ENCODE data around the gene CYB5R3.
"Not testable (repeated sequence)": the region's sequence is repeated elsewhere in the genome, so short reads cannot be mapped to it uniquely, and the experiment has no call there.

Gene CYB5R3

GRCh38 chr22:42587588-42588175 lies 61.5 kb downstream of the CYB5R3 start:
- in situ Hi-C loops (cut with MboI; ENCODE audit: low sequenced_read_pairs, unreplicated experiment) = no loop called here
- TF ChIP-seq, protein P1, sequence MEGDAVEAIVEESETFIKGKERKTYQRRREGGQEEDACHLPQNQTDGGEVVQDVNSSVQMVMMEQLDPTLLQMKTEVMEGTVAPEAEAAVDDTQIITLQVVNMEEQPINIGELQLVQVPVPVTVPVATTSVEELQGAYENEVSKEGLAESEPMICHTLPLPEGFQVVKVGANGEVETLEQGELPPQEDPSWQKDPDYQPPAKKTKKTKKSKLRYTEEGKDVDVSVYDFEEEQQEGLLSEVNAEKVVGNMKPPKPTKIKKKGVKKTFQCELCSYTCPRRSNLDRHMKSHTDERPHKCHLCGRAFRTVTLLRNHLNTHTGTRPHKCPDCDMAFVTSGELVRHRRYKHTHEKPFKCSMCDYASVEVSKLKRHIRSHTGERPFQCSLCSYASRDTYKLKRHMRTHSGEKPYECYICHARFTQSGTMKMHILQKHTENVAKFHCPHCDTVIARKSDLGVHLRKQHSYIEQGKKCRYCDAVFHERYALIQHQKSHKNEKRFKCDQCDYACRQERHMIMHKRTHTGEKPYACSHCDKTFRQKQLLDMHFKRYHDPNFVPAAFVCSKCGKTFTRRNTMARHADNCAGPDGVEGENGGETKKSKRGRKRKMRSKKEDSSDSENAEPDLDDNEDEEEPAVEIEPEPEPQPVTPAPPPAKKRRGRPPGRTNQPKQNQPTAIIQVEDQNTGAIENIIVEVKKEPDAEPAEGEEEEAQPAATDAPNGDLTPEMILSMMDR (IDR thresholded peaks at IDR 0.05; ENCODE audit: borderline replicate concordance, control extremely low read depth, extremely low read depth, insufficient read depth, missing control alignments) = no peak
- no peak for DNase-seq (ENCODE audit: low spot score)

DNA sequence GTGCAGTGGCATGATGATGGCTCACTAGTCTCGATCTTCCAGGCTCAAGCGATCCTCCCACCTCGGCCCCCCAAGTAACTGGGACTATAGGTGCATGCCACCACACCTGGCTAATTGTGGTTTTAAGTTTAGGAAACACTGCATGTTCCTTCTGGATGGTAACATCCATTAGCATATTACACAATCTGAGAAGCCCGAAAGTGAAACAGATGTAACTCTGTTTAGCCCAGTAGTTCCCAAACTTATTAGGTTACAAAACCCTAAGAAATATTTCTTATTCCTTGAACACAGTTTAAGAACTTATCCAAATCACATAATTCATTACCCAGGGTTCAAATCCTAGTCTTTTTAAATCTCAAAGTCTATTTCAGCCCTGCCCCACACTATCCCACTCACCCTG lies 62.8 kb downstream of the CYB5R3 start:
- in situ Hi-C loops (cut with MboI; ENCODE audit: low sequenced_read_pairs, unreplicated experiment) = no loop called here
- TF ChIP-seq, protein P1 (IDR thresholded peaks at IDR 0.05; ENCODE audit: borderline replicate concordance, control extremely low read depth, extremely low read depth, insufficient read depth, missing control alignments) = no peak
- no peak for DNase-seq (ENCODE audit: low spot score)

DNA sequence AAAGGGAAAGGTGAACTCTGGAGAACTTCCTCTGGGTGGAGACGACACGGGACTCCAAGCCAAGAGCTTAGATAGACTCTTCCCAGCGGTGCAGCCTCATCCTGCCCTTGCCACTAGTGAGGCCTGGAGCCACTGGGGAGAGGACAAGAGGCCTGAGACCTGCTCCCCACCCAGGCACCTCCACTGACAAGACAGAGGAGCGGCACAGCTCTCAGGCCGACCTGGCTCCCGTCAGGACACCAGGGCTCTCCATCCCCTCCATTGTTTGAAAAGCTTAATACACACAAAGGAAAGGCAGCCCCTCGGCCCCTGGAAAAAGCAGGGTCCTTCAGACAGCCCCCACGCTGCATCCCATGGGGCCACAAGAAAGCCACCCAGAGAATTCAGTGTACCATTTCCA lies 64.1 kb downstream of the CYB5R3 start:
- in situ Hi-C loops (cut with MboI; ENCODE audit: low sequenced_read_pairs, unreplicated experiment) = no loop called here
- no peak for DNase-seq (ENCODE audit: low spot score)
- TF ChIP-seq, protein P1 (IDR thresholded peaks at IDR 0.05; ENCODE audit: borderline replicate concordance, control extremely low read depth, extremely low read depth, insufficient read depth, missing control alignments) = no peak

GRCh38 chr22:42584364-42584940 lies 64.7 kb downstream of the CYB5R3 start:
- in situ Hi-C loops (cut with MboI; ENCODE audit: low sequenced_read_pairs, unreplicated experiment) = no loop called here

GRCh38 chr22:42582987-42583386 lies 66.2 kb downstream of the CYB5R3 start:
- no peak for DNase-seq (ENCODE audit: low spot score)

More at GRCh38 chr22:42584364-42584940, 64.7 kb downstream of the CYB5R3 start:
- no peak for DNase-seq (ENCODE audit: low spot score)
- TF ChIP-seq, protein P1 (IDR thresholded peaks at IDR 0.05; ENCODE audit: borderline replicate concordance, control extremely low read depth, extremely low read depth, insufficient read depth, missing control alignments) = no peak

GRCh38 chr22:42581762-42582716 lies 67.2 kb downstream of the CYB5R3 start:
- TF ChIP-seq, protein P1 (IDR thresholded peaks at IDR 0.05; ENCODE audit: borderline replicate concordance, control extremely low read depth, extremely low read depth, insufficient read depth, missing control alignments) = no peak
- in situ Hi-C loops (cut with MboI; ENCODE audit: low sequenced_read_pairs, unreplicated experiment) = no loop called here
- DNase-seq (ENCODE audit: low spot score) = peak; percentile 90

More at GRCh38 chr22:42582987-42583386, 66.2 kb downstream of the CYB5R3 start:
- in situ Hi-C loops (cut with MboI; ENCODE audit: low sequenced_read_pairs, unreplicated experiment) = no loop called here
- TF ChIP-seq, protein P1 (IDR thresholded peaks at IDR 0.05; ENCODE audit: borderline replicate concordance, control extremely low read depth, extremely low read depth, insufficient read depth, missing control alignments) = no peak

GRCh38 chr22:42581194-42581761 lies 67.9 kb downstream of the CYB5R3 start:
- in situ Hi-C loops (cut with MboI; ENCODE audit: low sequenced_read_pairs, unreplicated experiment); DNase-seq (ENCODE audit: low spot score): not testable (repeated sequence)

DNA sequence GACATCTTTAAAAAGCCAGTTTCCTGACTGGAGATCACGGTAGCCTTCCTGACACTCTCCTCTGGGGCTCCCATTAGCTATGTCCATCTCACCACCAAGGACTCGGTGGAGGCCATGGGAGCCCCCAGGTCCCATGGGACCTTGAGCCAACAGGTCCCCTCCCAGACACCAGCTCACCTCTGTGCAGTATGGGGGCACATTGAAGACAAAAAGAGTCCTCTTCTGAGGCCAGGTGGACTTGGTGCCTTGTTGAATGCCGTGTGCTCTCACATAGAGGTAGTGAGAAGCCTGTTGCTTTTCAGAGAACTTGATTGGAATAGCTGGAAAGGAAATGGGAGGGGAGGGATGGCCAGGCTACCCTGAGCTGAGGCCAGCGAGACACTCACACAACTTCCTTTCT lies 69.2 kb downstream of the CYB5R3 start:
- in situ Hi-C loops (cut with MboI; ENCODE audit: low sequenced_read_pairs, unreplicated experiment); DNase-seq (ENCODE audit: low spot score): not testable (repeated sequence)

Data from GM13976 (cell line).